LNCaP clone FGC (cell line): ENCODE data around the gene ADIG.
A peak's percentile ranks its signal among the peaks of the same experiment; 100 is the strongest.

Source experiments
- DNase-seq: peaks from one replicate; pipeline ENCODE4 v3.0.0-alpha.2; 2011; ENCODE audit warnings: low read depth
- H3K4me3 ChIP-seq: 2 replicates; pipeline ENCODE4 v1.5.1; 2011; ENCODE audit warnings: mild to moderate bottlenecking, low read depth, low read length, control low read depth
- TF ChIP-seq, protein P1 (sequence below): IDR thresholded peaks from 2 replicates; pipeline ENCODE4 v1.5.1; 2012; ENCODE audit warnings: mild to moderate bottlenecking; ENCODE audit not compliant: control insufficient read depth, insufficient read depth; ENCODE audit errors: extremely low read depth

The ADIG gene

GRCh38 chr20:38547288-38548085 is 33.5 kb upstream of the ADIG start:
- no peak overlapping the region for H3K4me3 ChIP-seq
- TF ChIP-seq, protein P1, sequence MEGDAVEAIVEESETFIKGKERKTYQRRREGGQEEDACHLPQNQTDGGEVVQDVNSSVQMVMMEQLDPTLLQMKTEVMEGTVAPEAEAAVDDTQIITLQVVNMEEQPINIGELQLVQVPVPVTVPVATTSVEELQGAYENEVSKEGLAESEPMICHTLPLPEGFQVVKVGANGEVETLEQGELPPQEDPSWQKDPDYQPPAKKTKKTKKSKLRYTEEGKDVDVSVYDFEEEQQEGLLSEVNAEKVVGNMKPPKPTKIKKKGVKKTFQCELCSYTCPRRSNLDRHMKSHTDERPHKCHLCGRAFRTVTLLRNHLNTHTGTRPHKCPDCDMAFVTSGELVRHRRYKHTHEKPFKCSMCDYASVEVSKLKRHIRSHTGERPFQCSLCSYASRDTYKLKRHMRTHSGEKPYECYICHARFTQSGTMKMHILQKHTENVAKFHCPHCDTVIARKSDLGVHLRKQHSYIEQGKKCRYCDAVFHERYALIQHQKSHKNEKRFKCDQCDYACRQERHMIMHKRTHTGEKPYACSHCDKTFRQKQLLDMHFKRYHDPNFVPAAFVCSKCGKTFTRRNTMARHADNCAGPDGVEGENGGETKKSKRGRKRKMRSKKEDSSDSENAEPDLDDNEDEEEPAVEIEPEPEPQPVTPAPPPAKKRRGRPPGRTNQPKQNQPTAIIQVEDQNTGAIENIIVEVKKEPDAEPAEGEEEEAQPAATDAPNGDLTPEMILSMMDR = no peak

DNA sequence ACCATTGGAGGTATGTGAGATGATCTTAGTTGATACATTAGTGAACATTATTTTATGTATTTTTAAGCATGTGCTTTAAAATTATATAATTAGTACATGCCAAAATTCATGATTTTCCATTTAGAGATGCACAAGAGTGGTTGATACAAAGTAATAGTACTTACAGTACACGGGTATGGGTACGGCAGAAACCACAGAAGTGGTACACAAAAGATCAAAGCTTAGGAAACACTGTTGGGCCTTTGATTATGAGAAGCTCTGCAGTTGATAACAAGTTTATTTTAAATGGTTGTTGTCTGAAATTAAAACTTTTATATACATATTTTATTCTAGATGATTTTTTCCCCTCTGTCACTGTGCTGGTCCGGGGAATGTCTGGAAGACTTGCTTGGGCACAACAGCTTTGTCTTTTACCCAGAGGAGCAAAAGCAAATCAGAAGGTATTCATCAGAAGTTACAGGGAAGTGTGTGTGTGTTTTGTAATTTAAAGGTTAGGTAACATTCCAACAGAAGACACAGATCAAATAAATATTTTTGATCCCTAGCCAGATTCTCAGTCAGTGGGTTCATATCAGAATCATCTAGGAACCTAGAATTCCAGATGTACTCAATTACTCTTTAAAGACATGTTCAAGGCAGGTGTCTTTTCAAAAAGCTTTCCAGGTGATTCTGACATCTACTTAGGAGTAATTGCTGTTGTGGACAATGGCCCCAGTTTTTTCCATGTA is 32.5 kb upstream of the ADIG start:
- peak; percentile 83 for DNase-seq
- TF ChIP-seq, protein P1 = no peak
- no peak overlapping the region for H3K4me3 ChIP-seq

More at GRCh38 chr20:38547288-38548085, 33.5 kb upstream of the ADIG start:
- no peak for DNase-seq

- no peak overlapping the region for H3K4me3 ChIP-seq
- TF ChIP-seq, protein P1 = no peak
- no peak for DNase-seq
These were observed 30.7 kb upstream of the ADIG start for GRCh38 chr20:38550274-38550673.

DNA sequence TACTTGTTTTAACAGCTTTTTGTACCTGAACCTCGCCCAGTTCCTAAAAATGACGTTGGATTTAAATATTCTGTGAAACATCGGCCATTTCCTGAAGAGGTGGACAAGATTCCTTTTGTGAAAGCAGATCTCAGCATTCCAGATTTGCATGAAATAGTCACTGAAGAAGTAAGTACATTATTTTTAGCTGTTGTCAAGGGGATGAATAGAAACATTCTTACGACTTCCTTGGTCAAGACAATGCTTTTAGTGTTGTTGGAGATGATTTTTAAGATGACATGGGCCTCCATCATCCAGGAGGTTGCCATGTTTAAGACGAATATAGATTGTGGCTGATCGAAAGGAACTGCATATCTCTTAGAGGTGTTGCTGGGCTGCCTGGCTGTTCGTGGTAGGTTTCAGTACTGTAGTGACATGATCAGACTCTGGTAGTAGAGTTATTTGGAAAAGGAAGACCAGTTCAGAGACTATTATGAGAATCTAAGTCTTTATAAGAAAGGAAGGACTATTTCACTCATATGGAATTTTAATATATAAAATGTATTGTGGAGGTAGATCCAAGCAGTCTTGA is 29.9 kb upstream of the ADIG start:
- TF ChIP-seq, protein P1 = no peak
- H3K4me3 ChIP-seq = no peak overlapping the region
- DNase-seq = no peak

DNA sequence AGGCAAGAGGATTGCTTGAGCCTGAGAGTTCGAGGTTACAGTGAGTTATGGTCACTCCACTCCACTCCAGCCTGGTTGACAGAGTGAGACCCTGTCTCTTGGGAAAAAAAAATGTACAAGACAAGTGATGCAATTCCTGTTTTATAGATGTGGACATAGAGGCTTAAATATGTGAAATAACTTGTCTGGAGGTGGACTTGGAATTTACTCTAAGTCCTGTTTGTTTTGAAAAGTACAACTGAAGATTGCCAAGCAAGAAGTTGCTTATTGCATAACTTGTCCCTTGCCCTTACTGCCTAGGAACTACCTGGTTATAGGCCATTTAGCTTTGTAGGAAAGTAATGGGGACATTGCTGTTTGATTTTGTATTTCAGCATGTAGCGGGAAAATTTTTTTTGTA is 26.0 kb upstream of the ADIG start:
- peak; percentile 94 for DNase-seq
- no peak overlapping the region for H3K4me3 ChIP-seq
- TF ChIP-seq, protein P1 = no peak

- DNase-seq = no peak
- H3K4me3 ChIP-seq = no peak overlapping the region
- TF ChIP-seq, protein P1 = no peak
These were observed 25.6 kb upstream of the ADIG start for GRCh38 chr20:38555395-38555794.
